IMR-90 (cell line): ENCODE measurements around the gene ARL2. TPM values are rescaled to one million over a fixed set of nuclear protein-coding genes. Genes with fewer than 3 reads are reported as not detected.

Experiments
- ATAC-seq: fragments of 200-7000 bp; cut with Tn5 transposase; 2 replicates; pipeline ENCODE4 v1.9.1; 2020; ENCODE audit warnings: low read depth, mild to moderate bottlenecking, moderate library complexity
- BruUV-seq: library from RNA; stranded (reverse); fragments of 400-500 nt; replicated peaks from 2 replicates; lab custom pipeline; 2021; lab: Mats Ljungman, UMichigan
- CTCF ChIA-PET: fragments of 300-600 bp; formaldehyde crosslinking; extraction: SDS; loops from one replicate; lab custom pipeline; 2021; ENCODE audit warnings: antibody characterized with exemption; lab: Yijun Ruan, JAX
- POLR2A ChIA-PET: fragments of 300-600 bp; sonication (Branson Sonifier 250); formaldehyde crosslinking; loops from one replicate; lab custom pipeline; 2022; ENCODE audit warnings: antibody characterized with exemption; ENCODE audit not compliant: unreplicated experiment; lab: Charles Lee
- DNase-seq: peaks from one replicate; pipeline ENCODE4 v3.0.0; 2013
- H2AFZ ChIP-seq: replicated peaks from 2 replicates; pipeline ENCODE3; 2013; ENCODE audit warnings: low read length, mild to moderate bottlenecking; ENCODE audit not compliant: poor library complexity
- H2AK5ac ChIP-seq: 2 replicates; pipeline ENCODE4 v1.6.1; 2013; ENCODE audit warnings: low read depth, low read length, inconsistent platforms
- H2AK9ac ChIP-seq: replicated peaks from 2 replicates; pipeline ENCODE3; 2013; ENCODE audit warnings: mild to moderate bottlenecking, low read depth, low read length, moderate library complexity; ENCODE audit not compliant: poor library complexity
- H2BK120ac ChIP-seq: 2 replicates; pipeline ENCODE4 v1.6.1; 2013; ENCODE audit warnings: low read depth, low read length, inconsistent platforms
- H2BK15ac ChIP-seq: 3 replicates; pipeline ENCODE4 v1.6.1; 2013; ENCODE audit warnings: low read depth, low read length, inconsistent platforms
- H2BK20ac ChIP-seq: 2 replicates; pipeline ENCODE4 v1.6.1; 2013; ENCODE audit warnings: low read depth, mild to moderate bottlenecking, inconsistent platforms, low read length, moderate library complexity
- H2BK5ac ChIP-seq: 2 replicates; pipeline ENCODE4 v1.6.1; 2013; ENCODE audit warnings: mild to moderate bottlenecking, low read depth, low read length, inconsistent platforms; ENCODE audit not compliant: poor library complexity, severe bottlenecking
- H3K14ac ChIP-seq: replicated peaks from 2 replicates; pipeline ENCODE4 v1.6.1; 2013; ENCODE audit warnings: low read depth, low read length, inconsistent platforms
- H3K18ac ChIP-seq: 2 replicates; pipeline ENCODE4 v1.6.1; 2013; ENCODE audit warnings: low read depth, low read length, control low read depth
- H3K23ac ChIP-seq: 2 replicates; pipeline ENCODE4 v1.6.1; 2013; ENCODE audit warnings: low read depth, low read length, inconsistent platforms
- H3K27ac ChIP-seq: 2 replicates; pipeline ENCODE4 v1.5.1; 2013; ENCODE audit warnings: mild to moderate bottlenecking, control low read depth, low read length; ENCODE audit not compliant: insufficient read depth
- H3K27me3 ChIP-seq: 2 replicates; pipeline ENCODE4 v1.6.1; 2013; ENCODE audit warnings: low read length; ENCODE audit not compliant: control insufficient read depth, insufficient read depth
- H3K36me3 ChIP-seq: 2 replicates; pipeline ENCODE4 v1.6.1; 2013; ENCODE audit warnings: low read length, mixed read lengths; ENCODE audit not compliant: control insufficient read depth, insufficient read depth
- H3K4ac ChIP-seq: 2 replicates; pipeline ENCODE4 v1.6.1; 2013; ENCODE audit warnings: low read depth, low read length, inconsistent platforms
- H3K4me1 ChIP-seq: 2 replicates; pipeline ENCODE4 v1.6.1; 2013; ENCODE audit warnings: low read length, mixed read lengths; ENCODE audit not compliant: control insufficient read depth, insufficient read depth
- H3K4me2 ChIP-seq: 2 replicates; pipeline ENCODE4 v1.6.1; 2013; ENCODE audit warnings: low read depth, mild to moderate bottlenecking, control low read depth, low read length, moderate library complexity
- H3K4me3 ChIP-seq: 2 replicates; pipeline ENCODE4 v1.5.1; 2013; ENCODE audit warnings: low read depth, mild to moderate bottlenecking, control low read depth, low read length, moderate library complexity; ENCODE audit not compliant: insufficient read depth
- H3K56ac ChIP-seq: 2 replicates; pipeline ENCODE4 v1.6.1; 2013; ENCODE audit warnings: low read length, inconsistent platforms; ENCODE audit not compliant: insufficient read depth; ENCODE audit errors: extremely low read depth
- H3K79me1 ChIP-seq, 2 experiments: 2 replicates each; pipeline ENCODE4 v1.6.1; 2013; ENCODE audit warnings: low read length in 2 of 2, inconsistent platforms in 1 of 2, low read depth in 1 of 2
- H3K9ac ChIP-seq: 2 replicates; pipeline ENCODE4 v1.6.1; 2013; ENCODE audit warnings: low read depth, low read length, control low read depth
- H3K9me1 ChIP-seq: 2 replicates; pipeline ENCODE4 v1.6.1; 2013; ENCODE audit warnings: low read length, inconsistent platforms; ENCODE audit not compliant: insufficient read depth
- H3K9me3 ChIP-seq: 2 replicates; pipeline ENCODE4 v1.6.1; 2013; ENCODE audit warnings: low read length; ENCODE audit not compliant: control insufficient read depth, insufficient read depth
- H4K20me1 ChIP-seq: 2 replicates; pipeline ENCODE4 v1.6.1; 2013; ENCODE audit warnings: low read length, inconsistent platforms; ENCODE audit not compliant: insufficient read depth
- H4K5ac ChIP-seq: 2 replicates; pipeline ENCODE4 v1.6.1; 2013; ENCODE audit warnings: mild to moderate bottlenecking, low read depth, low read length, control low read depth
- H4K8ac ChIP-seq, 2 experiments: 2 replicates each; pipeline ENCODE4 v1.6.1; 2013; ENCODE audit warnings: low read depth in 2 of 2, low read length in 2 of 2, control low read depth in 1 of 2, inconsistent platforms in 1 of 2
- H4K91ac ChIP-seq: 2 replicates; pipeline ENCODE4 v1.6.1; 2013; ENCODE audit warnings: low read depth, low read length, inconsistent platforms; ENCODE audit not compliant: insufficient read depth
- BHLHE40 ChIP-seq: fragments of 150-350 bp; IDR thresholded peaks from 2 replicates; pipeline ENCODE4 v1.6.1; 2016; ENCODE audit warnings: mild to moderate bottlenecking, low read depth, low read length
- CEBPB ChIP-seq: IDR thresholded peaks from 2 replicates; pipeline ENCODE4 v1.6.1; 2012; ENCODE audit warnings: low read depth, low read length, improper control_type of control experiment
- CHD1 ChIP-seq: IDR thresholded peaks from 2 replicates; pipeline ENCODE4 v1.6.1; 2012; ENCODE audit warnings: low read depth, low read length, improper control_type of control experiment
- CTCF ChIP-seq: conservative IDR thresholded peaks from 2 replicates; pipeline ENCODE4 v1.5.1; 2012; ENCODE audit warnings: mild to moderate bottlenecking, low read depth, low read length, improper control_type of control experiment
- ELK1 ChIP-seq: fragments of 150-350 bp; IDR thresholded peaks from 2 replicates; pipeline ENCODE4 v1.6.1; 2016; ENCODE audit warnings: low read depth, mild to moderate bottlenecking, low read length, moderate library complexity, borderline replicate concordance
- FOS ChIP-seq: fragments of 150-350 bp; IDR thresholded peaks from 2 replicates; pipeline ENCODE4 v1.6.1; 2016; ENCODE audit warnings: low read depth, low read length
- MAFK ChIP-seq: IDR thresholded peaks from 2 replicates; pipeline ENCODE4 v1.6.1; 2012; ENCODE audit warnings: low read depth, low read length, improper control_type of control experiment
- MAZ ChIP-seq: IDR thresholded peaks from 2 replicates; pipeline ENCODE4 v1.6.1; 2012; ENCODE audit warnings: low read depth, mild to moderate bottlenecking, low read length, improper control_type of control experiment, moderate library complexity, borderline replicate concordance
- MXI1 ChIP-seq: IDR thresholded peaks from 2 replicates; pipeline ENCODE4 v1.6.1; 2012; ENCODE audit warnings: low read depth, mild to moderate bottlenecking, low read length, moderate library complexity, borderline replicate concordance
- NFE2L2 ChIP-seq: fragments of 150-350 bp; IDR thresholded peaks from 2 replicates; pipeline ENCODE4 v1.6.1; 2016; ENCODE audit warnings: low read depth, mild to moderate bottlenecking, low read length
- POLR2A ChIP-seq: IDR thresholded peaks from 2 replicates; pipeline ENCODE4 v1.6.1; 2012; ENCODE audit warnings: mild to moderate bottlenecking, low read depth, low read length
- RAD21 ChIP-seq: IDR thresholded peaks from 2 replicates; pipeline ENCODE4 v1.6.1; 2012; ENCODE audit warnings: low read length, improper control_type of control experiment
- RCOR1 ChIP-seq: IDR thresholded peaks from 2 replicates; pipeline ENCODE4 v1.6.1; 2012; ENCODE audit warnings: mild to moderate bottlenecking, low read length, improper control_type of control experiment; ENCODE audit not compliant: insufficient replicate concordance
- RFX5 ChIP-seq: IDR thresholded peaks from 2 replicates; pipeline ENCODE4 v1.8.0; 2012; ENCODE audit warnings: low read depth, mild to moderate bottlenecking, low read length, moderate library complexity
- SMC3 ChIP-seq: fragments of 150-350 bp; IDR thresholded peaks from 2 replicates; pipeline ENCODE4 v1.6.1; 2016; ENCODE audit warnings: low read depth, mild to moderate bottlenecking, antibody characterized with exemption, low read length, moderate library complexity
- USF2 ChIP-seq: fragments of 150-350 bp; IDR thresholded peaks from 2 replicates; pipeline ENCODE4 v1.6.1; 2017; ENCODE audit warnings: mild to moderate bottlenecking, antibody characterized with exemption, low read length, low read depth
- WGBS, 2 experiments: methylation state at CpG; one replicate each; pipeline versions ENCODE4 v1.1.5 to v1.1.7; 2013; ENCODE audit warnings: missing lambda C conversion rate in 2 of 2; ENCODE audit not compliant: insufficient read length in 1 of 2; ENCODE audit errors: extremely low coverage in 2 of 2; 5-methylcytosine and 5-hydroxymethylcytosine counted together
- dilution Hi-C: fragments of 300-500 bp; cut with HindIII; formaldehyde crosslinking; loops from one replicate; pipeline ENCODE4 v1.14.3; 2018; ENCODE audit warnings: low sequenced_read_pairs; ENCODE audit not compliant: unreplicated experiment
- in situ Hi-C: fragments of 300-500 bp; cut with MboI; formaldehyde crosslinking; loops from 3 replicates; pipeline ENCODE4 v1.14.3; 2019; ENCODE audit warnings: low sequenced_read_pairs, inconsistent platforms, mixed read lengths
- intact Hi-C: fragments of 100-400 bp; cut with micrococcal nuclease; formaldehyde crosslinking; loops from 2 replicates; pipeline ENCODE4 v1.10.0; 2022
- polyA plus RNA-seq, 3 experiments: library from polyadenylated mRNA; depleted of rRNA; stranded (reverse); fragments of >200 nt; gene quantifications; 2 replicates each; pipeline ENCODE4 v1.2.3, GENCODE V29; 2012; ENCODE audit warnings: low replicate concordance in 1 of 3
- total RNA-seq: library from RNA; depleted of rRNA; stranded (reverse); fragments of >200 nt; gene quantifications from 2 replicates; pipeline ENCODE4 v1.2.3, GENCODE V29; 2012

Gene ARL2
- total and polyA plus RNA-seq, 2 of the 4 experiments (the other 2 are of a cell fraction), result 48.9 to 152 TPM

GRCh38 chr11:65034423-65034822, 20.5 kb downstream of the ARL2 start:
- no peaks in the 10 kb centered on the region for H3K4me1 ChIP-seq
- H2BK20ac ChIP-seq, result no peak overlapping the region
- POLR2A ChIA-PET, result no interaction called here
- H4K20me1 ChIP-seq, result no peaks in the 10 kb centered on the region
- no peak overlapping the region for H4K5ac ChIP-seq
- H3K9me1 ChIP-seq, result no peaks in the 10 kb centered on the region
- no peak overlapping the region for H3K23ac ChIP-seq
- 100% methylated on average over 2 of the region's 2 CpGs; no CpG with 5 or more reads in 1 of the 2 experiments for WGBS, 2 experiments
- H4K8ac ChIP-seq, result no peak overlapping the region
- H2AFZ ChIP-seq, result no peak overlapping the region
- peaks cover 24% of the 10 kb centered on the region; the same call in 1 of the 2 replicates for H3K36me3 ChIP-seq
- no peak overlapping the region for H3K18ac ChIP-seq
- H3K9ac ChIP-seq, result no peak overlapping the region
- H3K4me2 ChIP-seq, result no peak overlapping the region
- no TSS peak for BruUV-seq
- no peak for TF ChIP-seq POLR2A
- no peak for TF ChIP-seq CHD1
- no peak for TF ChIP-seq NFE2L2
- no peak for TF ChIP-seq BHLHE40
- no peak for TF ChIP-seq CTCF
- no peak for TF ChIP-seq MAZ
- TF ChIP-seq MXI1, result no peak
- no peak for TF ChIP-seq FOS
- TF ChIP-seq SMC3, result no peak
- TF ChIP-seq USF2, result no peak
- no peak for TF ChIP-seq ELK1
- TF ChIP-seq CEBPB, result no peak
- TF ChIP-seq RCOR1, result no peak
- no peak for TF ChIP-seq MAFK
- TF ChIP-seq RAD21, result no peak
- TF ChIP-seq RFX5, result no peak
- H2BK15ac ChIP-seq, result no peak overlapping the region
- H3K79me1 ChIP-seq, result no peaks in the 10 kb centered on the region; a peak in 1 of 4 replicates
- H3K56ac ChIP-seq, result no peak overlapping the region
- H3K27ac ChIP-seq, result no peak overlapping the region
- no peak overlapping the region for H3K4ac ChIP-seq
- no peak overlapping the region for H3K4me3 ChIP-seq
- H4K91ac ChIP-seq, result no peak overlapping the region
- intact Hi-C loops, result no loop called here
- no peak overlapping the region for H2BK5ac ChIP-seq
- no peaks in the 10 kb centered on the region for H3K9me3 ChIP-seq
- H2AK5ac ChIP-seq, result no peak overlapping the region
- H3K14ac ChIP-seq, result no peak overlapping the region
- ATAC-seq (no peak), DNase-seq (no peak)
- H3K27me3 ChIP-seq, result no peaks in the 10 kb centered on the region
- in situ Hi-C loops, result no loop called here
- H2BK120ac ChIP-seq, result no peak overlapping the region
- dilution Hi-C loops, result no loop called here
- no peak overlapping the region for H2AK9ac ChIP-seq
- CTCF ChIA-PET, result no interaction called here
